ENCODE measurements around the gene SMIM14. TPM values are rescaled to one million over a fixed set of nuclear protein-coding genes. Genes with fewer than 3 reads are reported as not detected.
"Not testable (repeated sequence)": the region's sequence is repeated elsewhere in the genome, so short reads cannot be mapped to it uniquely, and the experiment has no call there.

The SMIM14 gene
- total RNA-seq, 1 experiment from 2014 or later, result 32.3 TPM

GRCh38 chr4:39655211-39655610 lies 16.5 kb upstream of the SMIM14 start:
- Mint-ChIP-seq H3K9me3 (no peaks in the 10 kb centered on the region), H3K27ac (no peak overlapping the region), H3K4me1 (no peaks in the 10 kb centered on the region), H3K27me3 (ENCODE audit: low read depth) (no peaks in the 10 kb centered on the region), H3K4me3 (no peak overlapping the region), H3K36me3 (no peaks in the 10 kb centered on the region)
- ATAC-seq, result no peak
- ChIA-PET CTCF (no interaction called here), POLR2A (no interaction called here)
- DNase-seq (ENCODE audit: low spot score), result no peak
- TF ChIP-seq ARID4B (CRISPR knock-in tag; IDR thresholded peaks at IDR 0.05; ENCODE audit: borderline replicate concordance), result no peak
- TF ChIP-seq ZNF425 (CRISPR knock-in tag; conservative IDR thresholded peaks at IDR 0.05), result no peak
- TF ChIP-seq ATF6 (CRISPR knock-in tag; IDR thresholded peaks at IDR 0.05), result no peak
- TF ChIP-seq KAT7 (CRISPR knock-in tag; IDR thresholded peaks at IDR 0.05; ENCODE audit: borderline replicate concordance), result no peak
- no peak for TF ChIP-seq ESRRA (CRISPR knock-in tag; IDR thresholded peaks at IDR 0.05; ENCODE audit: borderline replicate concordance)
- no peak for TF ChIP-seq PRDM15 (CRISPR knock-in tag; IDR thresholded peaks at IDR 0.05)
- no peak for TF ChIP-seq ZNF281 (CRISPR knock-in tag; IDR thresholded peaks at IDR 0.05)
- no peak for TF ChIP-seq USF2 (CRISPR knock-in tag; IDR thresholded peaks at IDR 0.05)
- TF ChIP-seq MXD4 (CRISPR knock-in tag; IDR thresholded peaks at IDR 0.05; ENCODE audit: borderline replicate concordance), result no peak
- no peak for TF ChIP-seq FOXJ3 (CRISPR knock-in tag; IDR thresholded peaks at IDR 0.05; ENCODE audit: borderline replicate concordance)
- TF ChIP-seq EMX1 (CRISPR knock-in tag; IDR thresholded peaks at IDR 0.05), result no peak
- no peak for TF ChIP-seq IRF2 (CRISPR knock-in tag; IDR thresholded peaks at IDR 0.05; ENCODE audit: borderline replicate concordance, low read depth)
- no peak for TF ChIP-seq RELA (CRISPR knock-in tag; IDR thresholded peaks at IDR 0.05; ENCODE audit: borderline replicate concordance)
- TF ChIP-seq ATF3 (CRISPR knock-in tag; conservative IDR thresholded peaks at IDR 0.05), result no peak
- no peak for TF ChIP-seq ATF1 (CRISPR knock-in tag; IDR thresholded peaks at IDR 0.05)
- TF ChIP-seq FOXK1 (CRISPR knock-in tag; IDR thresholded peaks at IDR 0.05), result no peak
- no peak for TF ChIP-seq ZNF263 (CRISPR knock-in tag; IDR thresholded peaks at IDR 0.05; ENCODE audit: low read depth)
- no peak for TF ChIP-seq ELF4 (CRISPR knock-in tag; IDR thresholded peaks at IDR 0.05; ENCODE audit: low read depth)

- H3K36me3 Mint-ChIP-seq; DNase-seq (ENCODE audit: low spot score); H3K9me3 Mint-ChIP-seq; H3K27ac Mint-ChIP-seq; H3K4me1 Mint-ChIP-seq; H3K27me3 Mint-ChIP-seq (ENCODE audit: low read depth); CTCF ChIA-PET; POLR2A ChIA-PET; ATAC-seq; H3K4me3 Mint-ChIP-seq: not testable (repeated sequence)
Measured at GRCh38 chr4:39651586-39651985, 12.9 kb upstream of the SMIM14 start.

Measured in WTC11 (cell line).